ENCODE results near the gene RYR2.
"Not testable (repeated sequence)": the region's sequence is repeated elsewhere in the genome, so short reads cannot be mapped to it uniquely, and the experiment has no call there.

RYR2 gene

DNA sequence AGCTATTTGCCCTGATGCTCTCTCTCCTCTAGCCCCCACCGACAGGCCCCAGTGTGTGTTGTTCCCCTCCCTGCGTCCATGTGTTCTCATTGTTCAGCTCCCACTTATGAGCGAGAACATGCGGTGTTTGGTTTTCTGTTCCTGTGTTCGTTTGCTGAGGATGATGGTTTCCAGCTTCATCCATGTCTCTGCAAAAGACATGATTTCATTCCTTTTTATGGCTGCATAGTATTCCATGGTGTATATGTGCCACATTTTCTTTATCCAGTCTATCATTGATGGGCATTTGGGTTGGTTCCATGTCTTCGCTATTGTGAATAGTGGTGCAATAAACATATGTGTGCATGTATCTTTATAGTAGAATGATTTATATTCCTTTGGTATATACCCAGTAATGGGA is 110.0 kb downstream of the RYR2 start:
- not testable (repeated sequence) for DNase-seq

DNA sequence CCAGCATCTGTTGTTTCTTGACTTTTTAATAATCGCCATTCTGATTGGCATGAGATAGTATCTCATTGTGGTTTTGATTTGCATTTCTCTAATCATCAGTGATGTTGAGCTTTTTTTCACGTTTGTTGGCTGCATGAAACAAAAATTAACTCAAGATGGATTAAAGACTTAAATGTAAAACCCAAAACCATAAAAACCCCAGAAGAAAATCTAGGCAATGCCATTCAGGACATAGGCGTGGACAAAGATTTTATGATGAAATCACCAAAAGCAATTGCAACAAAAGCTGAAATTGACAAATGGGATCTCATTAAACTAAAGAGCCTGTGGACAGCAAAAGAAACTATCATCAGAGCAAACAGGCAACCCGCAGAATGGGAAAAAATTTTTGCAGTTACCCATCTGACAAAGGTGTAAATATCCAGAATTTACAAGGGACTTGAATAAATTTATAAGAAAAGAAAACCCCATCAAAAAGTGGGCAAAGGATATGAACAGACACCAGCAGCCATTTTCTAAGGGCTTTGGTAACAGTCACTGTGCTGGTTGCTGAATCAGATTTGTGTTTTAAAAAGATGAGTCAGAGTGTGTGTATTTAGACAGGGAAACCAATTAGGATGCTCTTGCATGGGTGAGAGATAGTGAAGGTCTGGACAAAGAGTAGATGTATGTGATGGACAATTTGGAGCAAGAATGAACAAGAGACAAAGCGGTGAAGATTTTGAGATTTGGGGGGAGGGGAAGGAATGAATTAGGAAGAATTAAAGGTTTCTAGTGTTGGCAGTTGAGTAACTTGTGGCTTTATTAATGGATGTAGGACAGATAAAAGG is 110.7 kb downstream of the RYR2 start:
- DNase-seq = no peak

DNA sequence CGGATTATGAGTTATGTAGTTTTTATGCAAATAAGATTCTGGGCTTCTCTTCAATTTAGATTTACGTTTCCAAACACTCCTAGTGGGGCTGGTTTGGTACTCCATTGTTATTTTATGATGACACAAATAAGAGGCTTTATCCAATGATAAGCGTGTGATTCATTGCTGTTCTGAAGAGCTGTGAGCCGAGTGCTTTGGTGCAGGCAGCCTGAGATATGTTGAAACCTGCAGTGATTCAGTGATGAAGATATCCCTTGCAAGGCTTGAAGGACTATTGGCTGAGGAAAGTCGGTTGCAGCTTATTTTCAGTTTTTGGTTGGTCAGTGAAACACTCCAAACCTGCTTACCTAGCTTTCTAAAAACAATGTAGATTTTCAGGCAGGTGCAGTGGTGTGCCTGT is 112.2 kb downstream of the RYR2 start:
- DNase-seq = no peak

DNA sequence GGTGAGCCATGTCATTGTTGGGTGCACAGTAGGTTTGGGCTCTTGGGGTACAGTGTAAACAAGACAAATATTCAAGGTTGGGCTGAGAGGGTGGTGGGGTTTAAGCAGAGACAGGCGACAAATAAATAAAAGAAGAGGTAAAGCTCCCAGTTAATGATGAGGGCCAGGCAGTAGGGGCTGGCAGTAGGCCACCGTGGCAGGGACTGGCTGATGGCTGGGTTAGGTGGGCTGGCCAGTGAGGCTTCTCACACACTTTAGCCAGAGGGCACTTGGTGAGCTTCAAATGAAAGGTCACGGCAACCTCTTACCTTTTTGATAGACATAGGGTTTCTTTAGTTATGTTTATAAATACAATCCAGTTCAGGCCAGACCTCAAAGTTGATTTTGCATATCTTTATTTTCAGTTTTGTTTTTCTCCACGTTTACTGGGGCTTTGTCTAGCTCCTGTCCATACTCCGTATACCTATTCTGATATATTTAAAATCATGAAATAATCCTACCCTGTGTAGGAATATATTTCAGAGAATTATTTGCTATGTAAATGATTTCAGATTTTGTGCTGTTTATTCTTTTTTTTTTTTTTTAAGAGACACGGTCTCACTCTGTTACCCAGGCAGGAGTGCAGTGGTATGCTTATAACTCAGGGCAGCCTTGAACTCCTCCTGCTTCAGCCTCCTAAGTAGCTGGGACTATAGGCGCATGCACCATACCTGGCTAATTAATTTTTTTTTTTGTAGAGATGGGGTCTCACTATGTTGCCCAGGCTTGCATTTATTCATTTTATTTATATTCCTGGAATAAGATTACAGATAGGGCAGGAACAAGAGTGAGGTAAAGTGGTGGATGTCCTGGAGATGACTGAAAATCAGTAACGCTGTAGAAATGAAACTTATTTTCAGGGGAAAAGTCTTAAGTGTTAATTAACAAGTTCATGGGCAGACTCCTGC is 122.7 kb downstream of the RYR2 start:
- DNase-seq = no peak

DNA sequence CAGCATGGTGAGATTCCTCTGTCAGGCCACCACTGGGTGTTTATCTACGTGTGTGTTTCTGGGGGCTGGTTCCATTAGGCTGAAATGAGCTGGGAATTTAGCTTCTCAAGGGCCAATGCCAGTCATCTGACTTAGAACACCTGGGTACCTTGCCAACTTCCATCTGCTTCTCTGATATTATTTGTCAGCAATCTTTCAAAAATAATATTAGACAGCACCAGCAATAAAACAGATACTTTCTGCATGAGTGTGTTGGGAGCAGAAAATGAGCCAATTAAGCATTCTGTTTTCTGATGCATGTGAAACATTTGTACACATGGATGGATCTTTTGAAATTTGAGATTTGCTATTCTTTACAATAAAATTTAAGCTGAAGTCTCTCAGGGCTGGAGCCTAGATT is 124.1 kb downstream of the RYR2 start:
- no peak for DNase-seq

DNA sequence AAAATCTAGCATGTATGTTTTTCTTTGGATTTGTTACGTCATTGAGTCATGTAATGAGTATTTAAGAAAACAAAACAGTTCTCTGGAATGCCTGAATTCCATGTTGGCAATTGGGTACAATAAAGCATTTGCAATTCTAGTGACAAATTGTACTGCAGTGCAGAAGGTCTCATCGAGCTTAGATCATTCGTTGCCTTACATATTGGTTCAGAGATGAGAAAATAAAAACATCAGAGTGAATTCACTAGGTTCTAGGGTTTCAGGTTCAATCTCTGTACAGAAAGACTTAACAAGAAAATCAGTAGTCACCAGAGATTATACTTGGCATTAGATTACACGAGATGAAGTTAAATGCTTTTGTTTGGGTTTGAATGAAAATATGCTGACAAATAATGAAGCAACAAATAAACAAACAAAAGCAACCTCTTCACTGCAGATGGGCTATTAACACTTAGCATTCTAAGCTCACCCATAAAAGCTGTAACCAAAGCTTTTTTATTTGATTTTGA is 124.7 kb downstream of the RYR2 start:
- DNase-seq = no peak

DNA sequence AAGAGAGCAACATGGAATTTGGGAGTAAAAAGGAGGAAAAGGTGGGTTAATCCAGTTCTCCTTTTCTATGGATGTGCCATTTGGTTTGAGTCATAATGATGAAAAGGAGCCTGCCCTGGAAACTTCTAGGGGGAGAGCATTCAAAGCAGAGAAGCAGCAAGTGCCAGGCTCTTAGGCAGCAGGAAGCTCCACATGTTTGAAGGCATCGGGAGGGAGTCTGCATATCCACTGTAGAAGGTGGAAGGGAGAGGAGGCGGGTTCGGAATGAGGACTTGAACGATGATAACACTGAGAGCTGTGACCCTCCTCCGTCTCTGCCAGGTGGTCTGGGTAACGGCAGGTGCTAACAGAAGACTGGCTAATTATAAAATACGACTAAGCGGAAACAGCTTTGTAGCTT is 128.2 kb downstream of the RYR2 start:
- DNase-seq = no peak

DNA sequence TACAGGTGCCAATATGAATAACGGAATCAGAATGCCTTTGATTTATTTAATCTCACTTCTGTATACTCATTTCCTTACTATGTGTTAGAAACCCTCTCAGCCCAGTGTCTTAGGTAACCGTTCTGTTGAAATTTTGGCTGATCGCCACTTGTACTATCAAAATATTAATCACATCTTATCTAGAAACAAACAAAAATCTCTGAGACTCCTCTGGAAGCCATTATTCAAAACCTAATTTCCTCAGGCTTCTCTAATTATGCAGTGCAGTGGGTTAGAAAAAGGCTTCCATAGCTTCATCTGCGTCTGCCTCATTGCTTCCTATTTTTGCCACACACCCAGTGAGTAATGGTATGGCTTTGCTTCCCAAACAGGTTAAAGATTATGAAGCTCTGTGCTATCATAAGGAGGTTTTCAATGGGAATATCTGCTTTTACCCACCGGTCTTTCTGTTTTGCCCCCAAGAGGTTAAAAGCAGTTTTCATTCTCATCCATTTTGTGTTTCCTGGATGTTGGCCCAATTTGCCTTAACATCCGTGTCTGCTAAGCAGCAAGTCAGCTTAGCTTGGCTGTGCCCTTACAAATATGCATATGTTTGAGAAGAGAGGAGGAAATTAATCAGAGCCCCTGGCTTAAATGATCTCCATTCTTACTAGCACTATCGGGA is 129.6 kb downstream of the RYR2 start:
- no peak for DNase-seq

DNA sequence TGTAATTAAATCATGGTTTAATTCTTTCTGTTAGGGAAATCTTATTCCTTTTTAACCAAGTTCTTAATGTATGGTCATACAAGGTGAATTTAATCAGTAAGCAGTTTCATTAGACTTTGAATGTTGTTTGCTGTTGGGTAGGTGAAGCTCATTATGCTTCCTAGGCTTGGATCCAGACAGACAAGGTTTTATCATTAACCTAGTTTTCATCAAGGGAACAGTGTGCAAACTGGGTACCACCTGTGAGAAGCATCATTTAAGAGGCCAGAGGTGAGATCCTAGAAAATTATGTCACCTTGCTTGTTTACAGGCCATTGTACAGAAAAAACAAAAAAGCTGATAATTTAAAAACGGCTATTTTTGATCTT is 130.1 kb downstream of the RYR2 start:
- no peak for DNase-seq

DNA sequence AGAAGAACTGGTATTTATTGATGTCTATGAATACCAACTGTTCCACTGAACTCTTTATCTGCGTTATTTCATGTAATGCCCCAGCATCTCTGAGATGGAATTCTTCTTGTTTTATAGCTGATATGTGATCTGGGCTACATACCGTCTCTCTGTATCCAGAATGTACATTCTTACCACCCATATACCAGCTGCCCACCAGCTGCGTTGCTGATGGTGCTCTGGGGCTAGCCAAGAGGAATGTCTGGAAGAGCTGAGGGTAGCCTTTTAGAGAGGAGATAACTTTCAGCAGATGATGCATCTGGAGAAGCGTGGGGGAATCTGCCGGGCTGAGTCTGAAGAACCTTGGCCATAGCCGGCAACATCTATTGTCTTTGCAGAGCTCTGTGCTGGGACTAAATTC is 137.5 kb downstream of the RYR2 start:
- no peak for DNase-seq

DNA sequence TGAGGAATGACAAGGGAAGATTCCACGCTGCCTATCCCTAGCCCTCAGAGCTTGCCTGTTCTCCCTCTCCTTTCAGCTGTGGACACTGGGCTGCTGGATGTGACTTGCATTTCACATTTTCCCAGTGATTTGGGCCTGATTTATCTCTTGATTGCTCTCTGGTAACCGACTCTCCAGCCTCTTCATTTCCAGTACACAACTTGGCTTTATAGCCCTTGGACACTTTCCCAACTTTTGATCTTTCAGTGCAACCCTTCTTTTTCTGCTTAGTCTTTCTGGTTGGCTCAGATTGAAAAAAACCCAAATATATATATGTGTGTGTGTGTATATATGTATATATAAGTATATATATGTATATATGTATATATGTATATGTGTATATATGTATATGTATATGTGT is 138.3 kb downstream of the RYR2 start:
- no peak for DNase-seq

DNA sequence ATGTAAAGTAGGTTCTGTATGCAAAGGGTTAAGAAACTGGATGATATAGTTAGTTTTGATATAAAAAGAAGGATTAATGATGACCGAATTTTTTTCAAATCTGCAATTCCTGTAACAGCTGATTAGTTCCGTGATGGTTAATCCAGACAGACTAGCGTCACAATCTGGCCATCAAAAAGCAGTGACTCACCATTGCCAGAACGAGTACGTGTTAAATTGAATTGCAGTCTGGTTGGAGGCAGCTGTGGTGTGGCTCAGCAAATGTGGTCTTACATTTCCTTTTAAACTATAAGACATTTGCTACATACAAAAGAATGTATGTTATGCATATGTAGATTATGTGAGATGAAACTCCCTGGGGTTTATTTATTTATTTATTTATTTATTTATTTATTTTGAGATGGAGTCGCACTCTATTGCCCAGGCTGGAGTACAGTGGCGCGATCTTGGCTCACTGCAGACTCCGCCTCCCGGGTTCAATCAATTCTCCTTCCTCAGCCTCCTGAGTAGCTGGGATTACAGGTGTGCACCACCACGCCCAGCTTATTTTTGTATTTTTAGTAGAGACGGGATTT is 139.8 kb downstream of the RYR2 start:
- DNase-seq = no peak

DNA sequence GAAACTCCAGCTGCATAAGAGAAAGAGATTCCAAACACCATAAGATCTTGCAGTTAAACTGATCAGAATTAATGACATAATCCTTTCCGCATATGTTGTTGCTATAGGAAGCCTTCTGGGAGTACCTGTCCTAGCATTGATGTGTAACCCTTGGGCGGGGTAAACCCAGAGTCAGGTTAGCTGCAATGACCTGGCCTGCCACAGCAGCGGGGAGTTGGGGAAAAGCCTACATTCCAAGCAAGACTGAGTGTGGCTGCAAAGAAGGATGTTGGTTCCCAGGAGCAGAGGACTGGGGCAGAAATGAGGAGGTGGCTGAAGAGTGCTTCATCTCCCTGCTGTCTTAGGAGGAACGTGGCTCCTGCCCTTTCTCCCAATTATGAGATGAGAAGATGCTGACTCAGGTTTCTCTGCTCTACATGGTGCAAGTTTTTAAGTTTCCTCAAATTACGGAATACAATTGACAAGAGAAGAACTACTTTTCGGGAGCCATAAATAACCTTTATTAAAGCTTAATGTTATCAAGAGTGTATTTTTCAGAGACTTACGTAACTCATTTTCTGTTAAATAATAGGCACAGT is 142.1 kb downstream of the RYR2 start:
- no peak for DNase-seq

DNA sequence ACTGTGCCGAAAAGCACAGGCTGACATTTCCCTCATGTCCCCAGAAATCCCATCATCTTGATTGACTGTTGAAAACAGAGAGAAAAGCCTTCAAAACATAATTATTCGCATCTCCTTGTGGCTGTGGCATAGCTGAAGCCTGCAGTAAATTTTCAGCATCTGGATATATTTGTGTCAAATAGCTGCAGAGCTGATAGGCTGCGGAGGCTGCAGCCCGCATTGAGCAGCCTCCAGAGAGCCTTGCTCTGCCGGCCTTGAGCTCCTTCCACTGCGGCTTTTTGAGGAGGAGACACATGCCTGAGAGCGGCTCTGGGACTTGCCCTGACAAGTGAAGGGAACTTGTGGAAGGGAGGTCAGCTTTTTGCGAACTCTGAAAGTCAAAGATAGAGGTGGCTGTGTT is 144.7 kb downstream of the RYR2 start:
- no peak for DNase-seq

DNA sequence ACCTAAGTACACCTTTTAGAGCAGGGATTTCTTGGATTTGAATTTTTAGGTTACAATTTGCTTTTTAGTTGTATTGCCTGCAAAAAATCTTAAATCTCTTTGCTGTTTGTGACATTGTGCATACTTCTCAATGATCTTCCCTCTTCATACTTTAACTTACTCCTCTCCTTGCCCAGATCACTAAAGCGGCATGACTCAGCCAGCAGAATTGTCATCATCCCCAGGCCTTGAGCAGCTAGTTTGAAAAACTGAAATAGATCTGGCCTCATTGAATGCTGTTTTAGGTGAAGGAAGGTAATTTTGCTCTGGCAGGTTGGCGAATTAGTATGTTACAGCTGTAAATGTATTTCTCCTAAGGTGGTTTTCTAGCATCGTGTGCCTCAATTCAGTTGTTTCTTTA is 145.9 kb downstream of the RYR2 start:
- no peak for DNase-seq

DNA sequence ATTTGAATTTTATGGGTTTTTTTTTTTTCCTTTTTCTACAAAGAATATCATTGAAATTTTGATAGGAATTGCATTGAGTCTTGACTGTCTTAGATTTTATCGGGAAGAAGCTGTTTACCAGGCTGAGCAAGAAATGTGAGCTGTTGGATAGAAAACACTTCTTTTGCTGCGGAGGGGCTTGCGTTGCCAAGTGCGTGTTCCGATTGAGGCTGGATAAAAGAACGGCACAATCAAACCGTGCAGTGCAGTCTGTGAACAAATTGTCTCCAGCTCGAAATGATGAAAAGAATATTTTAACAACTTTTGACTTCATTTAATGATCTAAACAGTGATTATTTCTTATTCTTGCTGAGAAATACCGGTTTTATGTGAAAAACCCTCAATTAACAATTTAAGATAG is 149.4 kb downstream of the RYR2 start:
- DNase-seq = no peak

DNA sequence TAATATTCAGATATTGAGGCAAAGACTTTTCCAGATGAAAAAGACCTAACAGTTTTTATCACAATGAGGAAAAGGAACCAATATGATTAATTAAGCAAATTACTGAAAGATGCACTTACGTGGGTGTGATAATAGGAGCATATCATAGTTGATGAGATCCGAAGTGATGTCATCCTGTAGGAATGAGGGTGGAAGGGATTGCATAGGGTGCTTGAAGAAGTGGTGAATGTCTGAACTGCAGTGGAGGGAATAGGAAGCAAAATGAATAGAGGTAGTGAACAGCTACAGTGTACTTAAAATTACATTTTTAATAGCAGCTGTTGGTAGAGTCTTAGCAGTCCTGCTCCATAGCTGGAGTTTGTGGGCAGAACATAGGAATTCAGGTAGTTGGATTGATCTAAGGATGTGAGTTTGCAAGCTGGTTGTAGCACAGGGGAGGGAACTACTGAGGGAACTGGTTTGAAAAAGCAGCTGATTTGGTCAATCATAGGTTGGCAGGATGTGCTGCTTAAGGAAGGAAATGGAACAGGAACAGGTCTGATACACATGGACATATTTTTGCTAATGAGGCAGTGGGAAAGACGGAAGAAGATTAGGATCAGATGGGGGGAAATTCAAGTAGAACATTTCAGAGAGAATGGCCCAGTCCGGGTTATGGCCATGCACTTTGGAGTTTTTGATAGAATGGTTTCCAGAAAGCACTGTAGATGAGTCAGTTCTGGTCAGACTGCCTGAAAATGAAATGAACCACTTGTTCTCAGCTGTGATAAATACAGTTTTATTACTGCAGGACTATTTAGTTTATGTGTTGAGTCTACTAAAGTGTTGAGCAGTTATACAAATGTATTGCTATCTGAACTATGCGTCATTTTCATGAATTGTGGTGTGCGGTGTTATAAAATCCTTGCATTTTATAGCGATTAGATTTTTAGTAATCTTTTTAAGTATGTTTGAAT is 155.8 kb downstream of the RYR2 start:
- no peak for DNase-seq

DNA sequence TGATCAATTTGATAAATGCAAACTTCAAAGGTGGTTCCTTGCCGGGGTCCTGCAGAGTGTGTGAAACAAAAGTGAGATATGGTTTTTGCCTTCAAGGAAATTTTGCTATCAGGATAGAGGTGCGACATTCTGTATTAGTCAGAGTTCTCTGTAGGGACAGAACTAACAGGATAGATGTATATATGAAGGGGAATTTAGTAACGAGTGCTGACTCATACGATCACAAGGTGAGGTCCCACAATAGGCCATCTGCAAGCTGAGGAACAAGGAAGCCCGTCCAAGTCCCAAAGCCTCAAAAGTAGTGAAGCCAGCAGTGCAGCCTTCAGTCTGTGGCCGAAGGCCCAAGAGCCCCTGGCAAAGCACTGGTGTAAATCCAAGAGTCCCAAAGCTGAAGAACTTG is 157.0 kb downstream of the RYR2 start:
- no peak for DNase-seq

DNA sequence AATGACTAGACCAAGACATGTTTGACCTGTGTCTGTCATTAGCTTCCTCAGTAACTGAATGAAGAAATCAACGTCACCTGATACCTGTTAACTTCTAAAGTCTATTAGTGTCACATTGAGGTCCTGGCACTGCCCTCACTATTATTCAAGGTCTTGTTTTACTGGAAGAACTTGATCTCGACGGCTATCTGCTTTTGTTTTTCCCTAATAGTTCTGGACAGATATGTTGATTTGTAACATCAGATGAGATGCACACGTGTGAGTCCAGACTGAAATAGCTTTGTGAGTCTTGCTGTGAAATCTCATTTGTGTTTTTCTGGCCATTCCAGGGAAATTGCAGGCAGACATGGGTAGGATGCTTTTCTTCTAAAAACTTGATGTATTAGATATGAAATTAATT is 159.2 kb downstream of the RYR2 start:
- DNase-seq = no peak

DNA sequence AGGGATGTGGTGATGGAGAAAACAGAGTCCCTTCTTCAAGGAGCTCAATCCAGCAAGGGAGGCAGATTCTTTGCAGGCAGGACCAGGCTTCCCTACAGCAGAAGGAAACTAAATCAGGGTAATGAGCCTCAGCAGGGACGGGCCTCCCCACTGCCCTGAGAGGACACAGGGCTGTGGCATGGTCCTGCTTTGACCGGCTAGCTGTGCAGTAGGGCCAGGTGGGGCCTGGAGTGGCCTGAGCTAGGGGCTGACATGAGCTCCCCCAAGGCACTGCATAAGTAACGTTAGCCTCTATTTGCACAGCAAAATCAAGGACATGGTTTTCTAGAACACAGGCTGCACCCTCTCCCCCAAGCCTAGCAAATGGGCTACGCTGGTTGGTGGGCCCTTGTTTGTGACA is 162.9 kb downstream of the RYR2 start:
- DNase-seq = no peak

DNA sequence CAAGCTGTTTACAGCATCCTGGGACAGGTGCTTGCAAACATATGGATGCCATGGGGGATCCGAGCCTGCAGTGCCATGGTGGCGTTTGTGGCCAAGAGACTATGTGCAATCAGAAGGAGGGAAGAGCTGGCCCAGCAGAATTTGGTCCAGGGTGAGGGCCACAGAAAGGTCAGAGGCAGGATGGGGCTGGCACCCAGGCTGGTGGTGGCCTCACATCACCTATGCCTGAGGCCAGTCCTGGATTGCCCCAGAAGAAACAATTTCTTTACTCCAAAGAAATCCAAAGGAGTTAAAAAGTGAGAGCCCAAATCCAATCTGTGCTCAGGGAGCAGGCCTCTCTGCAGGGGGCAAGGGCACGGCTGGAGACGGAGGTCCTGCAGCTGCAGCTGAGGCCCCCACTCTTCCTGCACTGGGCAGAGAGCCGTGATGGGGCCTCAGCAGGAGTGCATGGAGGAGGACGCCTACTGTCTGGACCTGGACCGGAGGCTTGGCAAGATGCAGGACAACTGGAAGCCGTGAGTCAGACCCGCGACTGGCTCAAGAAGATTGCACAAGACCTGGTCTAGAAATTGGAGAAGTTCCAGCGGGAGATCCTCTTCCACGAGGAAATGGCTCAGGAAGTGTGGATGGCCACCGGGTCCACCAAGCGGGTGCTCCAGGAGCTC is 163.5 kb downstream of the RYR2 start:
- DNase-seq = no peak

All from activated T-cell treated with anti-CD3 and anti-CD28 coated beads for 4 hours (primary cell).